Measurements from ENCODE around the gene NAT10. TPM values are rescaled to one million over a fixed set of nuclear protein-coding genes. Genes with fewer than 3 reads are reported as not detected.

Gene NAT10
- total and polyA plus RNA-seq, 2 experiments from 2014 or later: 44.1 to 58.8 TPM

DNA sequence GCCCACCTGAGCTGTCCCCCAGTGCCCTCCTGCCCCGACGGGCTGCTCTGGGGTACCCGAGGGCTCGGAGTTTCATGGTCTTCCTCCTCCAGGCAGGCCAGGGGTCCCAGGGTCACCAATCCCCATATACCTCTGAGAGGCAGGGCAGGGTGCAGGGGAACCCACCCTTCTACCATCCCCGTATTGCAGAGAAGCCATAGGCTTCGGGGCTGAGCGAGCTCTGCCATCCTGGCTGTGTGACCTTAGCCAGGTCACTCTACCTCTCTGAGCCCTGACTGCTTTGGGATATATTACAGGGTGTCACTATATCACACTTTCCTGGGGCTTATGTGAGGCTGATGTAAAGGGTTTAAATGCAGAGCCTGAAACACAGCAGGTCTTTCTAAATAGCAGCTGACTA lies 57.4 kb downstream of the NAT10 start (continued):
- TF ChIP-seq ZNF331 (CRISPR knock-in tag; IDR thresholded peaks at IDR 0.05; ENCODE audit: low read depth): no peak
- no peak for TF ChIP-seq ETS1 (IDR thresholded peaks at IDR 0.05)
- TF ChIP-seq, protein P1, sequence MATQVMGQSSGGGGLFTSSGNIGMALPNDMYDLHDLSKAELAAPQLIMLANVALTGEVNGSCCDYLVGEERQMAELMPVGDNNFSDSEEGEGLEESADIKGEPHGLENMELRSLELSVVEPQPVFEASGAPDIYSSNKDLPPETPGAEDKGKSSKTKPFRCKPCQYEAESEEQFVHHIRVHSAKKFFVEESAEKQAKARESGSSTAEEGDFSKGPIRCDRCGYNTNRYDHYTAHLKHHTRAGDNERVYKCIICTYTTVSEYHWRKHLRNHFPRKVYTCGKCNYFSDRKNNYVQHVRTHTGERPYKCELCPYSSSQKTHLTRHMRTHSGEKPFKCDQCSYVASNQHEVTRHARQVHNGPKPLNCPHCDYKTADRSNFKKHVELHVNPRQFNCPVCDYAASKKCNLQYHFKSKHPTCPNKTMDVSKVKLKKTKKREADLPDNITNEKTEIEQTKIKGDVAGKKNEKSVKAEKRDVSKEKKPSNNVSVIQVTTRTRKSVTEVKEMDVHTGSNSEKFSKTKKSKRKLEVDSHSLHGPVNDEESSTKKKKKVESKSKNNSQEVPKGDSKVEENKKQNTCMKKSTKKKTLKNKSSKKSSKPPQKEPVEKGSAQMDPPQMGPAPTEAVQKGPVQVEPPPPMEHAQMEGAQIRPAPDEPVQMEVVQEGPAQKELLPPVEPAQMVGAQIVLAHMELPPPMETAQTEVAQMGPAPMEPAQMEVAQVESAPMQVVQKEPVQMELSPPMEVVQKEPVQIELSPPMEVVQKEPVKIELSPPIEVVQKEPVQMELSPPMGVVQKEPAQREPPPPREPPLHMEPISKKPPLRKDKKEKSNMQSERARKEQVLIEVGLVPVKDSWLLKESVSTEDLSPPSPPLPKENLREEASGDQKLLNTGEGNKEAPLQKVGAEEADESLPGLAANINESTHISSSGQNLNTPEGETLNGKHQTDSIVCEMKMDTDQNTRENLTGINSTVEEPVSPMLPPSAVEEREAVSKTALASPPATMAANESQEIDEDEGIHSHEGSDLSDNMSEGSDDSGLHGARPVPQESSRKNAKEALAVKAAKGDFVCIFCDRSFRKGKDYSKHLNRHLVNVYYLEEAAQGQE (IDR thresholded peaks at IDR 0.05; ENCODE audit: unreplicated experiment): no peak
- no peak for TF ChIP-seq STAT1 (IDR thresholded peaks at IDR 0.05; ENCODE audit: unreplicated experiment)

DNA sequence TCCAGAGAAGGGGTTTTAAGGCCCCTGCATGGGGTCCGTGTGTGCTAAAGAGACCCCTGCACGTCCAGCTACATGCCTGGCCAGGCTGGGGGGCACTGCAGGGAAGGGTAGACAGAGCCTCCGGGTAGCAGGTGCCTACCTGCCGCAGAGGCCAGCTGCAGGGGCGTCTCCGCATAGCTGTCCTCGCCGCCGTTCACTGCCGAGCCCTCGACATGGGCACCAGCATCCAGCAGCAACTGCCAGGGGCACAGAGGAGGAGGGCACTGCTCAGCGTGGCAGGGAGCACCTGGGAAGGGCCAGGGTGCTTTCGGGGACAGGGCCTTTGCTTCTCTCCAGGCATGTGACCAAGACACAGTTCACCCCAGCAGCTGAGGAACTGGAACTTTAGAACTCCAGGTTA lies 59.7 kb downstream of the NAT10 start:
- Mint-ChIP-seq H3K4me3 (no peak overlapping the region), H3K36me3 (ENCODE audit: low read depth) (peaks cover 15% of the 10 kb centered on the region), H3K27ac (no peak overlapping the region), H3K9me3 (no peaks in the 10 kb centered on the region; the same call in 2 of the 3 replicates), H3K27me3 (ENCODE audit: insufficient read depth, low read depth, poor library complexity) (peaks cover 6% of the 10 kb centered on the region), H3K4me1 (peaks cover 4% of the 10 kb centered on the region; the same call in 1 of the 3 replicates)
- no peaks in the 10 kb centered on the region for H3K4me1 ChIP-seq (ENCODE audit: insufficient read depth)
- H3K27me3 ChIP-seq (ENCODE audit: insufficient read depth): no peaks in the 10 kb centered on the region
- H3K36me3 ChIP-seq (ENCODE audit: insufficient read depth): no peaks in the 10 kb centered on the region
- H2AFZ ChIP-seq: no peak overlapping the region
- no peak overlapping the region for H3K4me2 ChIP-seq
- H3K9me2 ChIP-seq (ENCODE audit: insufficient read depth): no peaks in the 10 kb centered on the region
- no peak overlapping the region for H3K27ac ChIP-seq (ENCODE audit: low read depth)
- no peaks in the 10 kb centered on the region; the same call in 1 of the 2 replicates for H4K20me1 ChIP-seq (replicated peaks; ENCODE audit: insufficient read depth)
- H3K4me3 ChIP-seq: no peak overlapping the region
- ATAC-seq (no peak), DNase-seq (ENCODE audit: low spot score) (no peak)
- no peaks in the 10 kb centered on the region for H3F3A ChIP-seq (replicated peaks; ENCODE audit: low read depth)
- no peaks in the 10 kb centered on the region for H3K79me2 ChIP-seq (replicated peaks; ENCODE audit: insufficient read depth)
- TF ChIP-seq ETS1 (IDR thresholded peaks at IDR 0.05) (no peak), EZH2 (IDR thresholded peaks at IDR 0.05; ENCODE audit: low read depth, unreplicated experiment) (no peak), EZH2phosphoT487 (IDR thresholded peaks at IDR 0.05; ENCODE audit: unreplicated experiment) (no peak), CREB1 (CRISPR knock-in tag; IDR thresholded peaks at IDR 0.05; ENCODE audit: low read depth) (no peak), STAT1 (IDR thresholded peaks at IDR 0.05; ENCODE audit: unreplicated experiment) (no peak), CTCF (conservative IDR thresholded peaks at IDR 0.05; ENCODE audit: low read depth in 2 of 2) (no peak), ZNF114 (CRISPR knock-in tag; IDR thresholded peaks at IDR 0.05) (no peak), NANOG (IDR thresholded peaks at IDR 0.05; ENCODE audit: borderline replicate concordance) (no peak), POLR2AphosphoS5 (IDR thresholded peaks at IDR 0.05; ENCODE audit: low read depth) (no peak)
- TF ChIP-seq, protein P2, sequence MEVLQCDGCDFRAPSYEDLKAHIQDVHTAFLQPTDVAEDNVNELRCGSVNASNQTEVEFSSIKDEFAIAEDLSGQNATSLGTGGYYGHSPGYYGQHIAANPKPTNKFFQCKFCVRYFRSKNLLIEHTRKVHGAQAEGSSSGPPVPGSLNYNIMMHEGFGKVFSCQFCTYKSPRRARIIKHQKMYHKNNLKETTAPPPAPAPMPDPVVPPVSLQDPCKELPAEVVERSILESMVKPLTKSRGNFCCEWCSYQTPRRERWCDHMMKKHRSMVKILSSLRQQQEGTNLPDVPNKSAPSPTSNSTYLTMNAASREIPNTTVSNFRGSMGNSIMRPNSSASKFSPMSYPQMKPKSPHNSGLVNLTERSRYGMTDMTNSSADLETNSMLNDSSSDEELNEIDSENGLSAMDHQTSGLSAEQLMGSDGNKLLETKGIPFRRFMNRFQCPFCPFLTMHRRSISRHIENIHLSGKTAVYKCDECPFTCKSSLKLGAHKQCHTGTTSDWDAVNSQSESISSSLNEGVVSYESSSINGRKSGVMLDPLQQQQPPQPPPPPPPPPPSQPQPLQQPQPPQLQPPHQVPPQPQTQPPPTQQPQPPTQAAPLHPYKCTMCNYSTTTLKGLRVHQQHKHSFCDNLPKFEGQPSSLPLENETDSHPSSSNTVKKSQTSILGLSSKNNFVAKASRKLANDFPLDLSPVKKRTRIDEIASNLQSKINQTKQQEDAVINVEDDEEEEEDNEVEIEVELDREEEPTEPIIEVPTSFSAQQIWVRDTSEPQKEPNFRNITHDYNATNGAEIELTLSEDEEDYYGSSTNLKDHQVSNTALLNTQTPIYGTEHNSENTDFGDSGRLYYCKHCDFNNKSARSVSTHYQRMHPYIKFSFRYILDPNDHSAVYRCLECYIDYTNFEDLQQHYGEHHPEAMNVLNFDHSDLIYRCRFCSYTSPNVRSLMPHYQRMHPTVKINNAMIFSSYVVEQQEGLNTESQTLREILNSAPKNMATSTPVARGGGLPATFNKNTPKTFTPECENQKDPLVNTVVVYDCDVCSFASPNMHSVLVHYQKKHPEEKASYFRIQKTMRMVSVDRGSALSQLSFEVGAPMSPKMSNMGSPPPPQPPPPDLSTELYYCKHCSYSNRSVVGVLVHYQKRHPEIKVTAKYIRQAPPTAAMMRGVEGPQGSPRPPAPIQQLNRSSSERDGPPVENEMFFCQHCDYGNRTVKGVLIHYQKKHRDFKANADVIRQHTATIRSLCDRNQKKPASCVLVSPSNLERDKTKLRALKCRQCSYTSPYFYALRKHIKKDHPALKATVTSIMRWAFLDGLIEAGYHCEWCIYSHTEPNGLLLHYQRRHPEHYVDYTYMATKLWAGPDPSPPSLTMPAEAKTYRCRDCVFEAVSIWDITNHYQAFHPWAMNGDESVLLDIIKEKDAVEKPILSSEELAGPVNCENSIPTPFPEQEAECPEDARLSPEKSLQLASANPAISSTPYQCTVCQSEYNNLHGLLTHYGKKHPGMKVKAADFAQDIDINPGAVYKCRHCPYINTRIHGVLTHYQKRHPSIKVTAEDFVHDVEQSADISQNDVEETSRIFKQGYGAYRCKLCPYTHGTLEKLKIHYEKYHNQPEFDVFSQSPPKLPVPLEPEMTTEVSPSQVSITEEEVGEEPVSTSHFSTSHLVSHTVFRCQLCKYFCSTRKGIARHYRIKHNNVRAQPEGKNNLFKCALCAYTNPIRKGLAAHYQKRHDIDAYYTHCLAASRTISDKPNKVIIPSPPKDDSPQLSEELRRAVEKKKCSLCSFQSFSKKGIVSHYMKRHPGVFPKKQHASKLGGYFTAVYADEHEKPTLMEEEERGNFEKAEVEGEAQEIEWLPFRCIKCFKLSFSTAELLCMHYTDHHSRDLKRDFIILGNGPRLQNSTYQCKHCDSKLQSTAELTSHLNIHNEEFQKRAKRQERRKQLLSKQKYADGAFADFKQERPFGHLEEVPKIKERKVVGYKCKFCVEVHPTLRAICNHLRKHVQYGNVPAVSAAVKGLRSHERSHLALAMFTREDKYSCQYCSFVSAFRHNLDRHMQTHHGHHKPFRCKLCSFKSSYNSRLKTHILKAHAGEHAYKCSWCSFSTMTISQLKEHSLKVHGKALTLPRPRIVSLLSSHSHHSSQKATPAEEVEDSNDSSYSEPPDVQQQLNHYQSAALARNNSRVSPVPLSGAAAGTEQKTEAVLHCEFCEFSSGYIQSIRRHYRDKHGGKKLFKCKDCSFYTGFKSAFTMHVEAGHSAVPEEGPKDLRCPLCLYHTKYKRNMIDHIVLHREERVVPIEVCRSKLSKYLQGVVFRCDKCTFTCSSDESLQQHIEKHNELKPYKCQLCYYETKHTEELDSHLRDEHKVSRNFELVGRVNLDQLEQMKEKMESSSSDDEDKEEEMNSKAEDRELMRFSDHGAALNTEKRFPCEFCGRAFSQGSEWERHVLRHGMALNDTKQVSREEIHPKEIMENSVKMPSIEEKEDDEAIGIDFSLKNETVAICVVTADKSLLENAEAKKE (CRISPR knock-in tag; IDR thresholded peaks at IDR 0.05): no peak
